Activated naive CD4-positive, alpha-beta T cell treated with Interleukin-2 at 50 U/mL for 16 hours (primary cell): Measurements from ENCODE around the gene ONECUT2.
"Not testable (repeated sequence)": the region's sequence is repeated elsewhere in the genome, so short reads cannot be mapped to it uniquely, and the experiment has no call there.

Source experiments
- DNase-seq: peaks from one replicate; pipeline ENCODE4 v3.0.0-alpha.2; 2020

Gene ONECUT2

DNA sequence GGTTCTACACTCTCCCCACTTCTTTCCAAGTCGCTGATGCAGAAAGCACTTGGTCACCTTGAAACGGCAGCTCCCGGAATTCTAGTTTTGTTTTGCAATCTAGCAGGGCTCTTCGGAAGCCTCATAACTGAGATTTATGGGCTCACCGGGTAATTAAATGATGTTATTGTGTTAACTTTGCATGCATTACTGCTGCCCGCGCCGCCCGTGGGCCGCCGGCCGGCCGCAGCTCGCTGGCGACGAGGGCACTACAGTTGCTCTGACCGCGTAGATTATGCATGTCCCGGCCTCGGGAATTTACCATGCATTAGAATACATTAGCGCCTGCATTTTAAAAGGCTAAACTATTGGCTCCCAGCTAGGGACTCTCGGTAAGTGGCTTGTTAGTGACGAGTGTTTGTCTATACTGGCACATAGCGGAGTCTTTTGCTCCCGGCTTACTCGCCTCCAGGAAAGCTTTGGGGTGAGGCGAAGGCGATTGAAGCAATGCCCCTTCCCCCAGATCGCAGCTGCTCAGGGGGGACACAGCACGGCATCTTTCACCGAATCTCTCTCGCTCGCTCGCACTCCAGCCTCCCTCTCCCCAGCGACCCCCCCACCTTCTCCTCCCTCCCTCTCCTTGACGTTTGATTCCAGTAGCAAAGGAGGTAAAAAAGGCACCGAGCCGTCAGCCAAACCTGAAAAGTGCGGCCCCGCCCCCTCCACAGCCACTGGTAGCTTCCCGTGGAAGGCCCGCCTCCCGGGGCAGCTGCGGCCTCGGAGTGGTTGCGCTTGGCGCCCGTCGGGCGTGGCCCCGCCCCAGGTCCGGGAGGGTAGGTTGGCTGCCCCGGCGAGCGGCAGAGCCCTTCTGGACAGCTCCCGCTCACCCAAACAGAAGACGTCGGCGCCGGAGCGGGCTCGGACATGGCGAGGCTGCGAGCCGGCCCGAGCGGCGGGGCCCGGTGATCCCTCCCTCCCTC lies at the start of gene ONECUT2:
Gene ONECUT2 (plus strand): TSS at position 839 of the 959 bp plus-strand sequence. CDS start 343 bp downstream, outside the sequence.
- peak; percentile 61 for DNase-seq

DNA sequence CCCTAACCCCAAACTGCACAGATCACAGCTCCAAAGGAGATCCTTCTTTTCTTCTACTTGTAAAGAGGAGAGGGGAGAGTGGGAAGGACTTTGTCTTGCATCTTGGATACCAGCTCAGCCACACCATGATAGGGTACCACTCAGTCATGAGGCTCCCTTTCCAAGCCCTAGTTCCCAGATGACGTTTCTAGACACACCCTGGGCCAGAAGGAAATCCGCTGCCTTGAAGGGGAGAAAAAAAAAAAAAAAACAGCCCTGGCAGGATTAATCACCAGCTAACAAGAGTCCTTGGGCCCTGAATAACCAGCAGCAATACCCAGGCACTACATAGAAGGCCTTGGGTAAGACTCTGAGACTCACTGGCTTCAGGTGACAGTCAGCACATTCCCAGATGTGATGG lies 45.9 kb upstream of the ONECUT2 start:
- DNase-seq, result no peak

DNA sequence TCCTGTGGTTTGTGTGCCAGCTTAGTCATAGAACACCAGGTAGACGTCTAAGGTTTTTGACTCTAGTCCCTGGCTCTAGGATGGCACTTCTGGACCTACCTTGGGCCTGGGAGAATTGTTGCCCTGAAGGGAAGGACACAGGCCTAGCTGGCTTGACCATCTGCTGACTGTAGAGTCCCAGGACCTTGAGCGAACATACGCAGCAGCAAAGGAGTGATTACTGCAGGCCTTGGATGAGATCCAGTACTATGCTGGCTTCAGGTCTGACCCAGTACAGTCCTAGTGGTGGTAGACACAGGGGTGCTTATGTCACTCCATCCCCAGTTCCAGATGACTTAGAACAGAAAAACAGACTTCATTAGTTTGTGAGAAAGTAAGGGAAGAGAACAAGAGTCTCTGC lies 45.1 kb upstream of the ONECUT2 start:
- DNase-seq, result no peak

DNA sequence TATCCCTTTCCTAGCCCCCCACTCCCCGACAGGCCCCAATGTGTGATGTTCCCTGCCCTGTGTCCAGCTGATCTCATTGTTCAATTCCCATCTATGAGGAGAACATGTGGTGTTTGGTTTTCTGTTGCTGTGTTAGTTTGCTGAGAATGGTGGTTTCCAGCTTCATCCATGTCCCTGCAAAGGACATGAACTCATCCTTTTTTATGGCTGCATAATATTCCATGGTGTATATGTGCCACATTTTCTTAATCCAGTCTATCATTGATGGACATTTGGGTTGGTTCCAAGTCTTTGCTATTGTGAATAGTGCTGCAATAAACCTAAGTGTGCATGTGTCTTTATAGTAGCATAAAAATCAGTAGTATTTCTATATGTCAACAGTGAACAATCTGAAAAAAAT lies 40.4 kb upstream of the ONECUT2 start:
- DNase-seq, result not testable (repeated sequence)

DNA sequence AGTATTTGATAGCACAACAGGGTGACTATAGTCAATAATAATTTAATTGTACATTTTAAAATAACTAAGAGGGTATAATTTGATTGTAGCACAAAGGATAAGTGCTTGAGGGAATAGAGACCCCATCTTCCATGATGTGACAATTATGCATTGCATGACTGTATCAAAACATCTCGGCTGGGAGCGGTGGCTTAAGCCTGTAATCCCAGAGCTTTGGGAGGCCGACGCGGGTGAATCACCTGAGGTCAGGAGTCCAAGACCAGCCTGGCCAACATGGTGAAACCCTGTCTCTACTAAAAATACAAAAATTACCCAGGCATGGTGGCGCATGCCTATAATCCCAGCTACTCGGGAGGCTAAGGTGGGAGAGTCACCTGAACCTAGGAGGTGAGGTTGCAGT lies 38.3 kb upstream of the ONECUT2 start:
- not testable (repeated sequence) for DNase-seq

DNA sequence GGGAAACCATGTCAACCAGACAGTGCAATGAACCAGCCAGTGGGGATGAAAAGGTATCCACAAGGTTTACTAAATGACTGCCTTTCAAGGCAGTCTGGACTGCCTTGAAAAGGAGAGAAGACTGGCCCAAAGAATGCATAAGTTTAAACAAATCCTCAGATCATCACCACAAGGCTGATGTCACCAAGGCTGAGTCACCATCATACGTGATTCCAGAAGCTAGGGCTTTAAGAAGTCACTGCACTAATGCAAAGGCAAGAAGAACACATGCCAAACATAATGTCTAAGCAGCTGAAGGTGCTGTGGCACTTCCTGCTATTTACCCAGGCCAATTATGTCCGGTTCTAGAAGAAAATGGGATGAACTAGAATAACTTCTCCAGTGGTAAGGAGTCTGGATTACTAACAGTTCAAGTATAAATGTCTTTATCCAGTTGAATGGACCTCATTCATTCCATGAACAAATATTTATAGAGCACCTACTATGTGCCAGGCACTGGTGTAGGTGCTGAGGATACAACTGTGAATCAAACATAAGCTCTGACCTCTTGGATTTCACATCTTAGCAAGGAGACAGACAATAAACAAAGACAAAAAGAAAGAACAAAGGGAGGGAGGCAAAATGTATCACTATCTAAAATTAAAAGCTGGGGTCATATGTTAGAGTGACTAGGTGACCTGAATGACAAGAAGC lies 37.6 kb upstream of the ONECUT2 start:
- DNase-seq, result no peak

DNA sequence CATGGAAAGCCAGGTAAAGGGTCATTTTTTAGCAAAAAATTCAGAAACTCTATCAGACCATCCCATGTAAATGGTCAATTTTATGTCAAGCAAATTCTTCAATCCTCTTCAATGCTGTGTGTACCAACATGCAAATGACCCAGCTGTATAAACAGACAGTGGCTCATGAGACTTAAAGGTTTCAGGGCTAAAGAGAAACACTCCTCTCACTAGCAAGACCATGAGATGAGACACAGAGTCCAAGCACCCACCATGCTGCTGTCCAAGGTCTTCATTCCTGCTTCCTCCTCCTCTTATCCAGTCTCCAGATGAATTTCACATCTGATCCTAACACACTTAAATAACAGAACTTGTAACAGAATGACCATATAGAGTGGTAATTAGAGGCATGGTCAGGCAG lies 30.8 kb upstream of the ONECUT2 start:
- DNase-seq, result no peak

DNA sequence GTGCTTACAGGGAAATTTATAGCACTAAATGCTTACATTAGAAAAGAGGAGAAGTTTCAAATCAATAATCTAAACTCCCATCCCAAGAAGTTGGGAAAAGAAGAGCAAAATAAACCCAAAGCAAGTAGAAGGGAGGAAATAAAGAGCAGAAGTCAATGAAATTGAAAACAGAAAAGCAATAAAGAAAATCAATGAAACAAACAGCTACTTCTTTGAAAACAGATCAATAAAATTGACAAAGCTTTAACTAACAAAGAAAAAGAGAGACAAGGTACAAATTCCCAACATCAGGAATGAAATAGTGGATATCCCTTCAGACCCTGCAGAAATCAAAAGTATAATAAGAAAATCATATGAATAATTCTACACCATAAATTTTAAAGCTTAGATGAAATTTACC lies 25.5 kb upstream of the ONECUT2 start:
- no peak for DNase-seq

DNA sequence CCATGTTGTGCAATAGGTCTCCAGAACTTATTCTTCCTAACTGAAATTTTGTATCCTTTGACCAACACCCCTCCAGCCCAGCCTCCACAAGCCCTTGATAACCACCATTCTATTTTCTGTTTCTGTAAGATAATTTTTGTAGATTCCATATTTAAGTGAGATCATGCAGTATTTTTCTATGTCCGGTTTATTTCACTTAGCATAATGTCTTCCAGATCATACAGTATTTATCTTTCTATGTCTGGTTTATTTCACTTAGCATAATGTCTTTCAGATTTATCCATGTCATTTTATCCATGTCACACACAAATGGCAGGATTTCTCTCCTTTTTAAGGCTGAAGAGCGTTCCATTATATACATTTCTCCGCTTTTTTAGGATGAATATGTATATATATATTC lies 24.4 kb upstream of the ONECUT2 start:
- DNase-seq, result no peak

DNA sequence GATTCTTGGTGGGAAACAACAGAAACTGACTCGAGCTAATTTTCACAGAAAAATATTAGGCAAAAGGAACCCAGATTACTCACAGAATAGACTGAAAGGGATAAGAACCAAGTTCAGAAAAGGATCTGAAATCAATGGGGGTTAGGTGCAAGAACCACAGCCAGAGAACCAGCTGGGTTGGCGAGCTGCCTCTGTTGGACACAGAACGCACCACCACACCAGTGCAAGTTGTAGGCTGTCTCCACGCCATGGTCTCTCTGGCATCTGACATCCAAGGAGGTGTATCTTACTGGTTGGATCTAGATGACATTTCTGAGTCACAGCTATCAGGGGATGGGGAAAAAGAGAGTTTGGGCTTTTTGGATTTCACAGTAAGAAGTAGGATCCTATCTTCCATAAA lies 18.6 kb upstream of the ONECUT2 start:
- DNase-seq, result no peak

DNA sequence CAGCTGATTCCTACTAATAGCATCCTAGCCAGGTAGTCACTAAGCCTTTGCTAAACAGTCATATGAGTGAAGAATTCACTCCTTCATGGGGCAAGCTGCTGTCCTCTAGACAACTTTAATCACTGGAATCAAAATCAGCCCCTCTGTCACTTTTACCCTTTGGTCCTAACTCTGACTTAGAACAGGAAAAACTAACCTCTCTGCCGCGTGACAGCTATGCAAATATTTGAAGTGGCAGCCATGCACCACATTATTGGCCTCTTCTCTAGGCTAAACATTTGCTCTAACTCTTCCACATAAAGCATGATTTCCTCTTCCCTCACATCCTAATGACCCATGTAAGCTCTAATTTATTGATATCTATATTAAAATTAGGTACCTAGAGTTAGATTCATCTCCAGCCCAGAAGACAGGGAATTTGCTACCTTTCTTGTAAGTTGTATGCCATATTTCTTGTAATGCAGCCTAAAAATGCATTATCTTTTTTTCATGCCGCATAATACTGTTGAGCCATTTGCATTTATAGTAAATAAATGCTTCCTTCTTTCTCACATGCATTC lies 12.8 kb upstream of the ONECUT2 start:
- no peak for DNase-seq

DNA sequence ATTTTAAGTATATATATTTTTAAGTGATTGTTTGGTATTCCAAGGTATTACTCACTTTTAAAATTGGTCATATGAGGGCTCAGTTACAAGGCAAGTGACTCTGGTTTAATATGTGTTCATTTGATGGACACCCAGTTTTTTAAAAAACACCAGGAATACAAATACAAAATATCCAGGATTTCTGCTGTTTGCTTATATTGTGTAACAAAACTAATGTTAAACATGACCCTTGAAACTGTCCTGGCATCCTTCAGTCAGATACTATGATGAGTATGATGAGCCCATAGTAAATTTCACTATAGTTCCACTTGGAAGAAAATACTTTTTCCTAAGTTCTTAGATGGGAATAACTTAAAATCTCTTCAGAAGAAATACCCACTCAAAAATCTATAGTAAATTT lies 11.4 kb upstream of the ONECUT2 start:
- DNase-seq, result no peak

DNA sequence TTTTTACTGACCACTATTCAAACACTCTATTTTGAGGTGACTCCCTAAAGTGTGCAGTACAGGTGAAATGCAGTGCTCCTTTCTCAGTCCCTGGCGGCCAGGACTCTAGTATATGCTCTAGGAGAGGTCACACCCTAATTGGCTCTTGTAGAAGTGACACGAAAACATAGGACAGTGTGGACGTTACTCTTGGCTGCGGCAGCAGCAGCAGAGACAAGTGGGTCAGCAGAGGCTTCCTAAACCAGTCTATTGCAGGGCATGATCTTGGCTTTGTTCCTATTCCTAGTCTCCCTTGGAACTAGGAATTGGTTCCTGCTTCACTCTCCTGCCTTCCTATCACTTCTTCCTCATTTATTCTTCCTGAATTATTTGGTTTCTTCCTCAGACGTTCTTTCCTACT lies 10.1 kb upstream of the ONECUT2 start:
- DNase-seq, result no peak

DNA sequence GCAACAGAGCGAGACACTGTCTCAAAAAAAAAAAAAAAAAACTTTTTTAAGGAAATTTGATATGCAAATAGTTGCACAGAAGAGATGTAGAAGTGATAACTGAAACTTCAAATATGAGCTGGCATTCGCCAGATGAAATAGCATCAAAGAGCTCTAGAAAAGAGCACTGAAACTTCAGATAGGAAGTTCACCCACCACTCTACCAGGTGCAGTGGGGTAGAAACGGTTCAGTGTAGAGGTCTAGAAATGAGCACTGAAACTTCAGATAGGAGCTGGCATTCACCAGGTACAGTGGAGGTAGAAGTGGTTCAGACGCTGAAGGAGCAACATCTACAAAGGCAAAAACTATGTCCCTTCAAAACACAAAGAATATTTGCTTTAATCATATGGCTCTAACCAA lies 9.0 kb upstream of the ONECUT2 start:
- no peak for DNase-seq

DNA sequence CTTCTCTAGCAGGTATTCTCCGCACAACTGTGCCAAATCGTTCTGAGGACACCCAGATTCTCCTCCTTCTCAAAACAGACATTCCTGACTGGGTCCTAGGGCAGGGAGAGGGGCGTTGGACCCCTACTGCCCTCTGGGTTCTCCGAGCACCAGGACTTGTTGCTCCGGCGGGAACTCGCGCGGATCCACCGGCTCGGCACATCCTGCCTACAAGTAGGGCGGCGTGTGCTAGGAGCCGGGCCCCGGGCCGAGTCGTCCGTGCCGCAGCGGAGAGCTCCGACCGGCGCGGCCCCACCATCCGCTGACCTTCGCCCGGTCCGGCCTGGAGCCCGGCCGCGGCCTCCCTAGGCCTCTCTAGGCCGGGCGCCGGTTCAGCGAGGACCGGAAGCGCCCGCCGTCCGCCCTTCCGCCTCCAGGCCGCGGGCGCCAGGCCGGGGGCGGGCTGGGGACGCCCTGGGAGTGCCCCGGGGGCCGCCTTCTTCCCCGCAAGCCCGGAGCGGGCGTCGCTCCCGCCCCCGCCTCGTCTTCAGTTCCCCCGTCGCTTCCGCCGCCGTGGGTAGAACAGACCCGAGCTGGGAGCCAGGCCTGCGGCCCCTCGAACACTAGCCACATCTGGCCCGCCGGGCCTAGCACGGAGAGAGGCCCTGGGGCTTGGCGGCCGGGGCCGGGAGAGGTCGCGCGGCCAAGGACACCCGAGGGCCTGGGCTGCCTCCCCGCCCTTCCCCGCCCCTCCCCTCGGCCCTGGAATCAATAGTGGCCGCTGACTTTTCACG lies 7.6 kb upstream of the ONECUT2 start:
- no peak for DNase-seq

DNA sequence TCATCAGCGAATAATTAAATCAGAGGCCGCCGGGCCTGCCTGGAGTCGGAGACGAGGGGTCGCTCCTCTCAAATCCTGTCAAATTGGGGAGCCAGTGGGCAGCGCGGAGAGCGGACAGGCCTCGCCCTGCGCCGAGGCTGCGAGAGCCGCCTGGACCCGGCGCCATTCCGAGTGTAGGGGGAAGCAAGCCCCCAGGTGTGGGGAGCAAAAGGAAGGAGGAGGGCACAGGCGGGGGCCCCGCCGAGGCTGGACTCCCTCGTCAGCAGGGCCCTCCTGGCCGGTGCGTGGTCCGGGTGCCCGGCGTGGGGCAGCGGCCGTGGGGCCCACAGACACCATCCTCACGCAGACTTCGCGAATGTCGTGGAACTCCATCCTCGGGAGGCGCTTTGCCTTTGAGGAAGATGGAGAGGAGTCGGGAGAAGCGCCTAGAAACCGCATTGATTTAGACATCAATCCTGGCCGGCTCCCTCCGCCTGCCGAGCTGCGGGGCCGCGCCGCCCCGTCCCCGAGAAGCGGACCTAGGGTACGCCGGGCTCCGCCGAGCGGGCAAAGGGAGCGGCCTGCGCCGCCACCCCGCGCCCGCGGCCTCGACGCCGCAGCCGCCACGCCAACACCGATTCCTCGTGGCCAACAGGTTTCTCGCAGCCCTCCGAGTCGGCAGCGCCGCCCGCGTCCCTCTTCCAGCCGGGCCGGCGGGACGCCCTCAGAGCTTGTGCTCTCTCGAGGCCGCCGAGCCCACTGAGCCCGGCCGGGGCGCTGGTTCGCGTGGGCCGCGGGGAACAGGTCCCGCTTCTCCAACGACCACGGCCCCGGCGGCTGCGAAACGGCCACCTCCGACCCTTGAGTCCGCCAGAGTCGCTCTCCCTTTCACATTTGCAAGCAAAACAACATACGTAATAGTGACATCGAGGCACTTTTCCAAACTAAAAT lies 6.7 kb upstream of the ONECUT2 start:
- DNase-seq, result no peak

DNA sequence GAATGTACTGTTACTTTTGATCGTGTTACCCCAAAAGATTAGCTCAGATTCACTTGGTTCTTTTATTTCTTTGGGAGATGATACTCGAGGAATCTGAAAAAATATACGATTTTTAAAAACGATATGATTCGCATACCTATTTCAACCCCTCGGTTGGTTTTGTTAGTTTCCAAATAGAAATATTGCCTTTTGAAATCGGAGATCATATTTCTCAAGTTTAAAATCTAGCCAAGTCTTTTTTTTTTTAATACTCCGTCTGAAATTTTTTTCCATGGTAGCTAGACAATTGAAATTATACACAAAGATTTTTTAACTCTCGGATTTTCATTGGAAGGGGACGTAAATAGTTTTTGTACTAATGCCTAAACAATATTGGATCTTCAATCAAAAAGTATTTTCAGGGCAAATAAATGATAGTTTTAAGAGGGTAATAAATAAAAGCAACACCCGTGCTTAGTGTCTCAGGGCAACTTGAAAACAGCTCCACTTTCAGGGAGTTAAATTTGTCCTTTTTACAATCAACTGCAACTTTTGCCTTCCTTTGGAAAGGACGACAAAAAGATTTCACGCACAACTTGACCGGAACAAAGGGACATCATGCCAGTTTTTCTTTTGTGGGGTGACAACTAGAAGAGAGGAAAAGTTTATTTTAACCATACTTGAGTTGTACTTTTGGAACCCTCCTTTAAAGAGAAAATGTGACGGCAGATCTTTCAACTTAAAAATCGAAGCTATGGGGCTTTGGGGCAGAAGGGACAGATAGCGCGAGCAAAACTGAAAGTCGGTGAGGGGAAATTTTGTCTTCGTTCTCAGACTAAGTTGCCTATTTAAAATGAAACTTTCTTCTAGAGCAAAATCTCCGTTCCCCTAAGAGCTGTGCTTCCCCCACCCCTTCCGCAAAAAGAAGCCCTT lies 5.8 kb upstream of the ONECUT2 start:
- DNase-seq, result no peak

DNA sequence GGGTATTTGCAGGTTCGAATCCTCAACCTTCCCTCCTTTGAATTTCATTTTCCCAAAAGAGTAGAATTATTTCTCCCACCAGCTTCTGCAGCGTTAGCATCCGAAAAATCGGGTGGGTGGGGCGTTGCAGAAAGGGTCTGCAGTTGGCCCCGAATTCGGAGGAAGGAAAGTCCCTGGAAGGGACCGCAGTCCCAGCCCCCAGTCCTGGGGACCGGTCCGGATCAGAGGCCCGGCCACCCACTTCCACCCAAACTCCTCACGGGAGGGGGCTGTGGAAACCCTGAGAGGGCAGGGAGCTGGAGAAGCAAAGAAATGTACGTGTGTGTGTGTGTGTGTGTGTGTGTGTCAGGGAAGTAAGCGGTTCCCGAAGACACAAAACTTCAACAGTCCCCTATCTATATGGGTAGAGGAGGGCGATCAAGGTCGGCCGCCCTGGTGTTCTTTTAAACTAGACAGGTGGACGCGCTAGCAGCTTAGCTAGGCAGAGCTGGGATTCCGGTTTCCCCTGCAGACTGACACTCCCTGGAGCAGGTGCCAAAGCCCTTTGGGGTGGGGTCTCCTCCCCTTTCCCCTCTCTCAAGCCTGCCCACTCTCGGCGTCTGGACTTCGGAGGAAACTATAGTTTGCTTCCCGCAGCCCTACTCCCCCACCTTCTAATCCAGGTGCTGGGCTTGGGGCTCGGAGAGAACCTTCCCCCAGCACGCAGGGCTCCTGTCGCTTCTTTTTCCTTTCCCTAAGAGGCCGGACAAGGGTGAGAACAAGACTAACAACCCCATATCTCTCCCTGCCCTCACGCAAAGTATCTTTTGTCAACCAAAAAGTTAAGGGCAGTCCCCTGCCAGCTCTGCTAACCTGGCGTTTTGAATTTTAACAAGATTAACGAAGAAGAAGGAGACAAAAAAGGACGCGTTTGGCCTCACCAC lies 4.8 kb upstream of the ONECUT2 start:
- DNase-seq, result no peak

DNA sequence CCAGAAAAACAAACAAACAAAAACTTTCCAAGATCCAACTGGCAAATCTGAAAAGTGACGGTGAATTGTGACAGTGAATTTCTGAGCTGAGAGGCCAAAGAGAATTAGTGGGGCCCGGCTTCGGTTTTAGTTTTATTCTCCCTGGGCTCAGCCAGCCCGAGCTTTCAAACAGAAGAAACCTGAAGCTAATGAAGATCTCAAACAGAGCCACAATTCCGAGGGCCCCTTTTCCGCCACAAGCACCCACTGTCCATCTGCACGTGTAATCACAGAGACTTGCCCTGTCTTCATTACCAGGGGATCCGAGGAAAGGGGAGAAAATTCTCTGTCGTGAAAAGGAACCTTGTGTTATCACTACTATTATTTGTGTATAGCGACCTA lies 4.2 kb upstream of the ONECUT2 start:
- DNase-seq, result no peak
